Amygdala (tissue), 56 donors: ENCODE data around the gene SH3GLB2.

Experiments used
- DNase-seq, 56 donors: peaks; one replicate each; lab custom pipeline; 2025; lab: John Stamatoyannopoulos, UW

SH3GLB2 gene

GRCh38 chr9:129023036-129023907 is 4.9 kb downstream of the SH3GLB2 start:
- peak in 24 of 56 donors; percentile 13 to 69 (median 46) for DNase-seq

DNA sequence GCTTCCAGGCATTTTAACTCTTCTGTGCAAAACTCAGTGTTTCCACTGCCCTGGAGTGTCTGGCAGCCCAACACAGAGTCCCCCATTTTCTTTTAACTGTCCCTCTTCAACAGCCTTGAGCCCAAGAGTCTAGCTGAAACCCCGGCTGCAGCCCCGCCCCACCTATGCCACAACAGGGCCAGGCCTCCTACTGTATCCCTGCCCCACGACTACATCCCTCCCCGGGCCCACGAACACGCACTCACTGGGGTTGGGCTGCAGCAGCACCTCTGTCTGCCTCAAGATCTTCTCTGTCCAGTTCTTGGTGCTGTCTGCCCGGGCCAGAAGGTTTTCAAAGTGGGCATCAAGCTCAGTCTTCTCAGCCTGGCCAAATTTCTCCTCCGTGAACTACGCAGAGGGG is 6.1 kb downstream of the SH3GLB2 start:
- DNase-seq: no peak

GRCh38 chr9:129021091-129021490 is 7.0 kb downstream of the SH3GLB2 start:
- no peak for DNase-seq

DNA sequence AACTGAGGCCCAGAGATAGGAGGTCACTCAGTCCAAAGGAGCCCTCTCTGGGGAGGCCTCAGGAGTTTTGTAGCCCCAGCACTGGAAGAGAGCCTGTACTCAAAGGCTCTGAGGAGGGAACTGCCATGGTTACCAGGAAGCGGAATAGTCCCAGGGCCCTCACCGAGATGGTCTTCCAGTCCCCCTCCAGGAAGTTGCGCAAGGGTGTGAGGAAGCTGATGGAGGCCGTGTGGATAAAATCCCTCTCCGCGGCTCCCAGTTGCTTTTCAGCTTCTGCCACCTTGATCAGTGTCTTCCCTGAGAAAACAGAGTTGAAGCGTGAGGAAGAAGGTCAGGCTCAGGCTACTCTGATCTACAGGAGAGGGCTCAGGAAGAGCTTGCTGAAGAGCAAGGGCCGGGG is 13.5 kb downstream of the SH3GLB2 start:
- no peak for DNase-seq

GRCh38 chr9:129014124-129014523 is 14.0 kb downstream of the SH3GLB2 start:
- DNase-seq: no peak

GRCh38 chr9:129013674-129014073 is 14.5 kb downstream of the SH3GLB2 start:
- no peak for DNase-seq

GRCh38 chr9:129012893-129013448 is 15.2 kb downstream of the SH3GLB2 start:
- DNase-seq: no peak

DNA sequence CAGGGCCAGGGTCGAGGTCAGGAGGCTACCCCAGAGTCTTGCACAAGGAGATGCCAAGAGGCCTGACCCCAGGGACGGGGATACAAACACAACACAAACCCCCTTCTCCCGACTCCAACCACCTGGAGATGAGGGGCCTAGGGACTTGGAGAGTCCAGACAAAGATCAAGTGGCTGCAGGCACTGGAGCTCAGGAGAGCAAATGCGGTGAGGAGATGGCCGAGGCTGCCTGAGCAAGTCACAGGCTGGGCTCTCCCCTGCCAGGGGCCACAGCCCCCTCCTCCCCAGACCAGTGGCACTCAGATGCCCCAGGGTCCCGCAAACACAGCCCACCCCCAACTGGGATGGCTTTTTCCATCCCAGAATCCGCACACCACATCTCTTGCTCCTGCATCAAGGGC is 15.8 kb downstream of the SH3GLB2 start:
- DNase-seq: no peak

- DNase-seq: no peak
Measured at GRCh38 chr9:129011761-129012181, 16.4 kb downstream of the SH3GLB2 start.

DNA sequence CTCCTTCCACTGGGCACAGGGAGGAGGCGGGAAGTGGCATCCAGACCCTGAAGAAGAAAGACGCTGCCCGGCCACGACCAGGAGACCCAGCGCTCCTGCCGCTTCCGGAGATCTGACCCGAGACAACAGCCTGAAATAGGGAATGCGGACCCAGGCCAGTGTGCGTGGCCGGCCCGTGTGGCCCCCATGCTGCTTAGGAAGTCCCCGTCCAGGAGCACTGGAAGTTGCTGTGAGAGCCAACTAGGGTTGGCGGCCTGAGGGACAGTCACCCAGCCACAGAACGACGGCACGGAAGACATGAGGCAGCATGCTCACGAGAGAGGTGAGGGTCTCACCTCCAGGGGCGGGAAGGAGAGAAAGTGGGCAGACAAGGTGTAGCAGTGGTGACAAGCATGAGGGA is 17.0 kb downstream of the SH3GLB2 start:
- DNase-seq: no peak

DNA sequence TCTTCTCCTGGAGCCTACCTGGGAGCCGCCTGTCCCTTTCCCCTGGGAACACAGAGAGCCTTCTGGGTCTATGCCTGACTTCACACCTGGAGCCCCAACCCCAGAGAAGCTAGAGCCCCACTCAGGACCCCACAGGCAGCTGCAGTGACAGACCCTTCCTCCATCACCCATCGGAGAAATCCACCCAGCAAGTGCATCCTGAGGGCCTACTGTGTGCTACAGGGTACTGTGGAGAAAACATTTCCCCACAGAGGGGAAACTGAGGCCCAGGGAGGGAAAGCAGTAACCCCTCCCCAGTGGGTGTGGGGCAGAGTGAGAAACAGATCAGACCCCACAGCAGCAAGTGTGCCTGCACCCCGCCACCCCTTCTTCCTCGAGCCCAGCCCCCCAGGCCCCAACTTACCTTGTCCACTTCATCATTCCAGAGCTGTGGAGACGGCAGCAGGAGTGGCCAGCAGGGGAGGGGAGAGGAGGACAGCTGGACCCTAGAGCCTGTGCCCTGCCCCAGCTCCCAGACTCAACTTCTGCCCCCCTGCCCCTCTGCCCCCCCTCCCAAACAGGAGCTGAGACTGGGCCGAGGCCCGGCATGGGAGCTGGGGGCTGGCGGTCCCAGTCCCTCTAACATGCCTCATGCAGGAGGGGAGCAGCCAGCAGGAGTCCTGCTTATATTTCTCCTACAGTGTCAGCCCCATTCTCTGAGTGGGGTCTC is 17.7 kb downstream of the SH3GLB2 start:
- no peak for DNase-seq

DNA sequence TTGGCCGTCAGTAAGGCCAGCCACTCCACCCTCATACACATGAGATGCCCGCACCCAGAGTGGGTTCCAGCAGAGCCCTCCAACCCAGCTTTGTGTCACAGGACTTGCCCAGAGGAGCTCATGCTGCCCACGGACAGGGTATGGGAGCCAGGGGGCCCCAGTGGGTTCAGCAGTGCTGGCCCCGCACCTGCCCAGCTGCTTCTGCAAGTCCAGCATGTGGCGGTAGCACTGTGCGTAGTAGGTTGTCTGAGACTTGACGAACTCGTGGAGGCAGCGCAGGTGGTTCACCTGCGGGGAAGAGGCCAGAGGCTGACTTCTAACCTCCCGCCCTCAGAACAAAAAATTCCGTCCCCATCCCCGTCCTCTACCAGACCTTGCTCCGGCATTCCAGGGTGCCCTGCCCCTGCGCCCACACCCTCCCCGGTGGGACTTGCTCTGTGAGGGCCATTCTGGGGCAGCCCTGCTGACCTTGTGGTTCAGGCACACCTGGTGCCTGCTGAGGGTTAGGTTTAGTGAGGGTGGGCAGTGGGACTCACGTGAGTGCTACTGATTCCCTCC is 18.5 kb downstream of the SH3GLB2 start:
- DNase-seq: no peak

- DNase-seq: no peak
Measured at GRCh38 chr9:129008986-129009583, 19.0 kb downstream of the SH3GLB2 start.

- no peak for DNase-seq
Measured at GRCh38 chr9:129008469-129008965, 19.6 kb downstream of the SH3GLB2 start.

DNA sequence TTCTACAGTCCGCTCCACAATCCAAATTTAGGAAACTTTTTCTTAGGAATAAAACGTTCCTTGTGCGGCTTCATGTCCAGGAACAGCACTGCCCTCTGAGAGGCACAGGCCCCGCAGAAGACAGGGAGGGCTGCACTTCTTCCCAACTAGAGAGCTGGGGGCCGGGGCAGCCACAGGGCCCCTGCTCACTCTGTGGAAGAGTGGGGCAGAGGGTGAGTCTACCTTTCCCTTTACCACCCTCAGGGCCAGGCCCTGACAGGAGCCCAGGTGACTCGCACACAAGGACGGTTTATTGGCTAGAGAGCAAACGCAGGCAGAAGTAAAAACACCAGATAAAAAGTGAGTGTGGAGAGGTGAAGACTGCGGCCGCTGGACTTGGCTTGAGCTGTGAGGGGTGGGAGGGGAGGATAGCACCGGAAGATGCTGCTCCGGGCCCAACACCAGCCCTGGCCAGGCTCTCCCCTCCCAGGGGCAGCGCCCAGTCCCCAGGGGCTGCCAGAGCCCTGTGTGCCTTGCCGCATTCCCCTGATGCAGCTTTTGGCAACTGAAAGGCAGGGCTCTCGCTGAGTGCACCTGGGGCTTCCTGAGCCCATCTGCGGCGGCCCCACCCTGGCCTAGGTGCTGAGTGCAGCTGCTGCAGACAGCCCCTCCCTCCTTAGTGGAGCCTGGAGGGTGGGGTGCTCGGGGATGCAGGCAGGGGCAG is 20.2 kb downstream of the SH3GLB2 start:
- no peak for DNase-seq

DNA sequence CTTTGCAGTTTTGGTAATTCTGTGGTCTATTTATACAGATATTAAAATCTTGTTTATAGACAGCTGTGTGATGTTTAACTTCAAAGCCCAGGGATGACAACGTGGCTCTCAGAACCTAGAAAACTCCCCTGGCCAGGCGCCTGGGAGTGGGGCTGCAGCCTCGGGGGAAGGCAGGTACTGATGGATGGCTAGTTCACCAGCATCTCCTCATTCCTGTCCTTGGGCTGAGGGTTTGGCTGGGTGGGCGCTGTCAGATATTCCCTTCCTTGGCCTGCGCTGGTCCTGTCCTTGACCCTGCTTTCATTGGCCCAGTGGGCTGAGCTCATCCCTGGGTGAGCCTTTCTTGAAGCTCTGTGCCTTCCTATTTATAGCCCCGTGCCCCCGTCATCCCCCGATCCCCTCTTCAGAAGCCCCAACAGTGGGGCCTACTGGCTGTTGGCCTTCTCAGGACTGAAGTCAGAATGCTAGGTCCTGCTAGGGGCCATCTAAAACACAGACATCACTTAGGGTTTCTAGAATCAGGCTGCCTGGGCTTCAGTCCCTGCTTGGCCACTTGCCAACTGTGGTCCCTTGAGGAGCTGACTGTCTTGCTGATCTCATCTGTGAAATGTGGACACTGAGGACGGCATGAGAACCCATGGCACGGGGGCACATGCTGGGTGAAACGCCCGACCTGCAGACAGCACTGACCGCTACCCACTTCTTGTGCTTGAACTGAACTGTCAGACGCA is 20.9 kb downstream of the SH3GLB2 start:
- DNase-seq: peak in 4 of 56 donors; percentile 34 to 64 (median 48)

DNA sequence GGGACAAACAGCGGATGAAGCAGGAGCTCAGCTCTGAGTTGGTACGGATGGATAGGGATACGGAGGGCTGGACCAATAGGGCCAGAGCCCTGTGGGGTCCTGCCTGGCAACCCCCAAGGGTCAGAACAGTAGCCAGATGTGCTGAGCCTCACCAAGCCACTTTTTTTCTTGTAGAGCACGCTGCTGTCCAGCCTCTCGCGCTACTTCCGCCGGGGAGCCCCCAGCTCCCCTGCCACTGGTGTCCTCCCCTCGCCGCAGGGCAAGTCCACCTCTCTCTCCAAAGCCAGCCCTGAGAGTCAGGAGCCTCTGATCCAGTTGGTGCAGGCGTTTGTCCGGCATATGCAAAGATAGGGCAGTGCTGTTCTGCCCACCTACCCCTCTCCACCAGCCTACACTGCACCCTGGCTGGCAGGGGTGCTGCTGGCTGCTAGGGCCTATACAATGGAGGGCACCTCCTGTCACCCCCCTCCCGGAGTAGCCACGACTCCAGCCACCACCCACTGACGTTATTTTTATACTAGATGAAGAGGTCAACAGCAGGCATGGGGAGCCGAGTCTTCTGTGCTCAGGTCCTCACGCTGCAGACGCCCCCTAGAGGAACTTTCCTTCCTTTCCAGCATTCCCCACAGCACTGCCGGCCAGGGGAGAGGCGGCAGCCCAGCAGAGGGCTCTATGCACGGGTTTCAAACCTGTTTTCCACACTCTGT is 21.6 kb downstream of the SH3GLB2 start:
- peak in 49 of 56 donors; percentile 16 to 83 (median 62) for DNase-seq

DNA sequence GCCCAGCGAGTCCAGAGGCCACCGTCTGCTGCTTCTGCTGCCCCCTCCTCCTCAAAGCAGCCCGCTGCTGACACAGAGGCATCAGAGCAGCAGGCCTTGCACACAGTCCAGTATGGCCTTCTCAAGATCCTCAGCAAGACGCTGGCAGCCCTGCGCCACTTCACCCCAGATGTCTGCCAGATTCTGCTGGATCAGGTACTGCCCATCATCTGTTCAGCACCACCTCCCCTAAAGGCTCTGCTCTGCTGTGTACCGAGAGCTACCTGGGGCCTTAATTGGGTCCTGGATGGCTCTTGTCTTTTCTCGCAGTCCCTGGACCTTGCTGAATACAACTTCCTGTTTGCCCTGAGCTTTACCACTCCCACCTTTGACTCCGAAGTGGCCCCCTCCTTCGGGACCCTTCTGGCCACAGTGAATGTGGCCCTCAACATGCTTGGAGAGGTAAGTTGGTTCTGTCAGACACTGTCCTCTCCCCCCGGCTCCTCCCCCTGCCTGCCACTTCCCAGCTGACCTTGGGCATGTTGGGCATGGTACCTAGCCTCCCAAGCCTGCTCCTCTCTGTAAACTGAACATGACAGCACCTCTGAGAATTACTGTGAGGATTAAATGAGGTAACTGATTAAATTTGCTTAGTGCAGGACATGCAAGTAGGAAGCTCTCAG is 22.7 kb downstream of the SH3GLB2 start:
- no peak for DNase-seq
